Measurements from ENCODE around the gene LSM7. TPM values are rescaled to one million over a fixed set of nuclear protein-coding genes. Genes with fewer than 3 reads are reported as not detected.
A peak's percentile ranks its signal among the peaks of the same experiment; 100 is the strongest.

LSM7 gene
- total and polyA plus RNA-seq, 2 of the 13 experiments (the other 11 are each of a cell fraction or from before 2014, with no cell fraction given), result 140 to 205 TPM

- TF ChIP-seq, protein P1, sequence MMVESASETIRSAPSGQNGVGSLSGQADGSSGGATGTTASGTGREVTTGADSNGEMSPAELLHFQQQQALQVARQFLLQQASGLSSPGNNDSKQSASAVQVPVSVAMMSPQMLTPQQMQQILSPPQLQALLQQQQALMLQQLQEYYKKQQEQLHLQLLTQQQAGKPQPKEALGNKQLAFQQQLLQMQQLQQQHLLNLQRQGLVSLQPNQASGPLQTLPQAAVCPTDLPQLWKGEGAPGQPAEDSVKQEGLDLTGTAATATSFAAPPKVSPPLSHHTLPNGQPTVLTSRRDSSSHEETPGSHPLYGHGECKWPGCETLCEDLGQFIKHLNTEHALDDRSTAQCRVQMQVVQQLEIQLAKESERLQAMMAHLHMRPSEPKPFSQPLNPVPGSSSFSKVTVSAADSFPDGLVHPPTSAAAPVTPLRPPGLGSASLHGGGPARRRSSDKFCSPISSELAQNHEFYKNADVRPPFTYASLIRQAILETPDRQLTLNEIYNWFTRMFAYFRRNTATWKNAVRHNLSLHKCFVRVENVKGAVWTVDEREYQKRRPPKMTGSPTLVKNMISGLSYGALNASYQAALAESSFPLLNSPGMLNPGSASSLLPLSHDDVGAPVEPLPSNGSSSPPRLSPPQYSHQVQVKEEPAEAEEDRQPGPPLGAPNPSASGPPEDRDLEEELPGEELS (CRISPR knock-in tag; IDR thresholded peaks at IDR 0.05), result no peak
- peak; percentile 82 for TF ChIP-seq ASH2L (IDR thresholded peaks at IDR 0.05; ENCODE audit: insufficient read length, low read depth, low read length)
- TF ChIP-seq ZNF546 (CRISPR knock-in tag; conservative IDR thresholded peaks at IDR 0.05), result no peak
- no peak for TF ChIP-seq ZNF644 (CRISPR knock-in tag; IDR thresholded peaks at IDR 0.05; ENCODE audit: low read depth)
- TF ChIP-seq ZBTB3 (CRISPR knock-in tag; IDR thresholded peaks at IDR 0.05; ENCODE audit: borderline replicate concordance, low read depth), result no peak
- no peak for TF ChIP-seq ZNF232 (CRISPR knock-in tag; IDR thresholded peaks at IDR 0.05; ENCODE audit: borderline replicate concordance)
- TF ChIP-seq ATF1 (CRISPR knock-in tag; IDR thresholded peaks at IDR 0.05), result no peak
- no peak for TF ChIP-seq CENPT (CRISPR knock-in tag; IDR thresholded peaks at IDR 0.05; ENCODE audit: low read depth)
- TF ChIP-seq, protein P2, sequence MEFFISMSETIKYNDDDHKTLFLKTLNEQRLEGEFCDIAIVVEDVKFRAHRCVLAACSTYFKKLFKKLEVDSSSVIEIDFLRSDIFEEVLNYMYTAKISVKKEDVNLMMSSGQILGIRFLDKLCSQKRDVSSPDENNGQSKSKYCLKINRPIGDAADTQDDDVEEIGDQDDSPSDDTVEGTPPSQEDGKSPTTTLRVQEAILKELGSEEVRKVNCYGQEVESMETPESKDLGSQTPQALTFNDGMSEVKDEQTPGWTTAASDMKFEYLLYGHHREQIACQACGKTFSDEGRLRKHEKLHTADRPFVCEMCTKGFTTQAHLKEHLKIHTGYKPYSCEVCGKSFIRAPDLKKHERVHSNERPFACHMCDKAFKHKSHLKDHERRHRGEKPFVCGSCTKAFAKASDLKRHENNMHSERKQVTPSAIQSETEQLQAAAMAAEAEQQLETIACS (CRISPR knock-in tag; IDR thresholded peaks at IDR 0.05), result no peak; the same call in 1 of the 2 replicates
- TF ChIP-seq ZMYM3 (CRISPR knock-in tag; IDR thresholded peaks at IDR 0.05), result no peak; the same call in 1 of the 2 replicates
- TF ChIP-seq CBFB (CRISPR knock-in tag; IDR thresholded peaks at IDR 0.05), result peak; percentile 88
- TF ChIP-seq ZFP36 (IDR thresholded peaks at IDR 0.05; ENCODE audit: borderline replicate concordance, low read depth, low read length, partially characterized antibody), result no peak
- TF ChIP-seq CBX2 (IDR thresholded peaks at IDR 0.05; ENCODE audit: low read depth, low read length), result no peak
- TF ChIP-seq CBX2 (CRISPR knock-in tag; IDR thresholded peaks at IDR 0.05; ENCODE audit: low read depth), result no peak
- TF ChIP-seq KLF15 (CRISPR knock-in tag; IDR thresholded peaks at IDR 0.05; ENCODE audit: borderline replicate concordance), result no peak
- no peak for TF ChIP-seq PCBP2 (optimal IDR thresholded peaks at IDR 0.05; ENCODE audit: low read depth, low read length, poor library complexity, severe bottlenecking)
- TF ChIP-seq ZNF230 (CRISPR knock-in tag; IDR thresholded peaks at IDR 0.05), result no peak
- peak; percentile 74; the same call in 1 of the 2 replicates for TF ChIP-seq NFKB2 (CRISPR knock-in tag; IDR thresholded peaks at IDR 0.05; ENCODE audit: borderline replicate concordance)
- no peak for TF ChIP-seq NFKBIZ (CRISPR knock-in tag; IDR thresholded peaks at IDR 0.05)
- TF ChIP-seq REXO4 (CRISPR knock-in tag; IDR thresholded peaks at IDR 0.05; ENCODE audit: borderline replicate concordance), result no peak
- TF ChIP-seq MYC (CRISPR knock-in tag; IDR thresholded peaks at IDR 0.05; ENCODE audit: borderline replicate concordance), result peak; percentile 60; the same call in 1 of the 2 replicates
- no peak for TF ChIP-seq PBX3 (CRISPR knock-in tag; IDR thresholded peaks at IDR 0.05; ENCODE audit: borderline replicate concordance)
- TF ChIP-seq GZF1 (CRISPR knock-in tag; IDR thresholded peaks at IDR 0.05), result no peak
- TF ChIP-seq MAZ (IDR thresholded peaks at IDR 0.05; ENCODE audit: borderline replicate concordance, low read depth, low read length), result 0 out of 2 replicates have a peak, but pooled peaks have one; percentile 23
- peak; percentile 46; the same call in 1 of the 2 replicates for TF ChIP-seq MAZ (CRISPR knock-in tag; IDR thresholded peaks at IDR 0.05; ENCODE audit: low read depth)
- TF ChIP-seq RFXANK (CRISPR knock-in tag; IDR thresholded peaks at IDR 0.05), result no peak
- no peak for TF ChIP-seq PRPF4 (IDR thresholded peaks at IDR 0.05; ENCODE audit: low read depth, low read length, poor library complexity, severe bottlenecking)
Measured at GRCh38 chr19:2273356-2274184, 54.8 kb downstream of the LSM7 start (continued).

All from HepG2 (cell line).